ENCODE results near the gene MAP2K2.

The MAP2K2 gene

DNA sequence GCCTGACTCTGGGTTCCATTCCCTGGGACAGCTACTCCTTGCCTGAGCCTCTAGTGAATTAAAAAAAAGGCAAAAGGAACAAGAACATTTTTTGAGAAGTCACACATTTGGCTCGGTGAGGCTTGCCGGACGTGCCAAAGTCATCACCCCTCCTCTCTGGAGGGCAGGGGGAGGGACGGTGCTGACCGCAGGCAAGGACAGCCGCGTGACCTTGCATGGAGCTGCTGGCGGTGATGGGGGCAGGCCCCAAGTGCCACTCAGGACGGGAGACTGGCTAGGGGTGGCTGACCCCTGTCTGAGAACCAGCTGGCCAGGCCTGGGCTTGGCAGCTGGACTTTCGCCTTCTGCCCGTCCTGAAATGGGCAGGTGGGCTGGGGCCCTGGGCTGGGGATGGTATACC lies 26.4 kb downstream of the MAP2K2 start:
- no peak overlapping the region for H3K4me3 ChIP-seq (ENCODE audit: low read depth, low read length)
- no peak for DNase-seq (ENCODE audit: low read depth)
- TF ChIP-seq, protein P1, sequence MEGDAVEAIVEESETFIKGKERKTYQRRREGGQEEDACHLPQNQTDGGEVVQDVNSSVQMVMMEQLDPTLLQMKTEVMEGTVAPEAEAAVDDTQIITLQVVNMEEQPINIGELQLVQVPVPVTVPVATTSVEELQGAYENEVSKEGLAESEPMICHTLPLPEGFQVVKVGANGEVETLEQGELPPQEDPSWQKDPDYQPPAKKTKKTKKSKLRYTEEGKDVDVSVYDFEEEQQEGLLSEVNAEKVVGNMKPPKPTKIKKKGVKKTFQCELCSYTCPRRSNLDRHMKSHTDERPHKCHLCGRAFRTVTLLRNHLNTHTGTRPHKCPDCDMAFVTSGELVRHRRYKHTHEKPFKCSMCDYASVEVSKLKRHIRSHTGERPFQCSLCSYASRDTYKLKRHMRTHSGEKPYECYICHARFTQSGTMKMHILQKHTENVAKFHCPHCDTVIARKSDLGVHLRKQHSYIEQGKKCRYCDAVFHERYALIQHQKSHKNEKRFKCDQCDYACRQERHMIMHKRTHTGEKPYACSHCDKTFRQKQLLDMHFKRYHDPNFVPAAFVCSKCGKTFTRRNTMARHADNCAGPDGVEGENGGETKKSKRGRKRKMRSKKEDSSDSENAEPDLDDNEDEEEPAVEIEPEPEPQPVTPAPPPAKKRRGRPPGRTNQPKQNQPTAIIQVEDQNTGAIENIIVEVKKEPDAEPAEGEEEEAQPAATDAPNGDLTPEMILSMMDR (conservative IDR thresholded peaks at IDR 0.05; ENCODE audit: low read depth, low read length), result no peak

DNA sequence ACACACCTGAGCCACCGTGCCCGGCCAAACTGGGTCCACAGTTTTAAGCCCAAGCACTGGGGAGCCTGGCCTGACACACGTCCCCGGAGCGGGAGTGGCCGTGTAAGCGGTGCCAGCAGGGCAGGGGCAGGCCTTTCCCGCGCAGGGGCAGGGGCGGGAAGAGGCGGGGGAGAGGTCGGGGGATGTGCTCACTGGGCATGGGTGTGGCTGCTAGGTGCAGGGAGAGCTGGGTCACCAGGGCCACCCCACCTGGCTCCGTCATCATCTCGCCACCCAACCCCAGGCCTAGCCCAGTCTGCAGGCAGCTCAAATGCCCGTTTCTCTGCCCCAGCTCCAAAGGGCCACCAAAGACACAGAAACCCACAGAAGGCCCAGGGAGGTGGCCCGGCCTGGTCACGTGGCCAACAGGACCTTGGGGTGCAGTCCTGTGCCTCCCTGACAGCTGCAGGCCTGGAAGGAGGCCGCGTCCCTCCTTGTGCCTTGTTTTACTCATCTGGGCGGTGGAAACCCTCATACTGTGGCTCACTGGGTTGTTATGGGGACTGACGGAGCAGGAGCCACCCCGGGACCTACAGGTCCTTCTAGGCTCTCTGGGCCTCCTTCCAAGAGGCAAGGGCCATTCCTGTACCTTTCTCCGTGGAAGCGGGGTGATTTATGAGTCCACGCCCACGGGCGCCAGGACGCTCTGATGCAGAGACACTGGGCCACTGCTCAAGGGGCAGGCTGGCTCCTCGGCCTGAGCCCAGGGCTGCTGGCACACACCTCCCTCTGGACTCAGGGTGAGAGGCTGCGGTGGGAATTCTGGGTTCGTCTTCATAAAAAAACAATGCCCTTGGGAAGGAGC lies 27.7 kb downstream of the MAP2K2 start:
- TF ChIP-seq, protein P1 (conservative IDR thresholded peaks at IDR 0.05; ENCODE audit: low read depth, low read length), result no peak
- no peak for DNase-seq (ENCODE audit: low read depth)

DNA sequence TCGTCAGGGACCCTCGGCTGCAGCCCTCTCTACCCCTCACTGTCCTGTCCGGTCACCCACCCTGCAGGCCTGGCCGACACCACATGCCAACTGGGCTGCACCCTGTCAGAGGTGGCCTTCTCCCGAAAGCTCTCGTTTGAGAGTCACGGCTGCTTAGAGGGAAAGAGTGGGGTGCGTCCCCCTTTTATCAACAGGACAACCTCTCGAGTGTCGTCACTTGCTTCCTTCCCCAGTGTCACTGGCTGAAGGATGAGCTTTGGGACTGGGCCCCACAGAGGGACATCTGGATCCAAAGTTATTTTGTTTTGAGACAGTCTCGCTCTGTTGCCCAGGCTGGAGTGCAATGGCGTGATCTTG lies 28.5 kb downstream of the MAP2K2 start:
- H3K4me3 ChIP-seq (ENCODE audit: low read depth, low read length), result no peak overlapping the region
- TF ChIP-seq, protein P1 (conservative IDR thresholded peaks at IDR 0.05; ENCODE audit: low read depth, low read length), result no peak
- DNase-seq (ENCODE audit: low read depth), result no peak

More for the DNA sequence above, 27.7 kb downstream of the MAP2K2 start:
- no peak overlapping the region for H3K4me3 ChIP-seq (ENCODE audit: low read depth, low read length)

DNA sequence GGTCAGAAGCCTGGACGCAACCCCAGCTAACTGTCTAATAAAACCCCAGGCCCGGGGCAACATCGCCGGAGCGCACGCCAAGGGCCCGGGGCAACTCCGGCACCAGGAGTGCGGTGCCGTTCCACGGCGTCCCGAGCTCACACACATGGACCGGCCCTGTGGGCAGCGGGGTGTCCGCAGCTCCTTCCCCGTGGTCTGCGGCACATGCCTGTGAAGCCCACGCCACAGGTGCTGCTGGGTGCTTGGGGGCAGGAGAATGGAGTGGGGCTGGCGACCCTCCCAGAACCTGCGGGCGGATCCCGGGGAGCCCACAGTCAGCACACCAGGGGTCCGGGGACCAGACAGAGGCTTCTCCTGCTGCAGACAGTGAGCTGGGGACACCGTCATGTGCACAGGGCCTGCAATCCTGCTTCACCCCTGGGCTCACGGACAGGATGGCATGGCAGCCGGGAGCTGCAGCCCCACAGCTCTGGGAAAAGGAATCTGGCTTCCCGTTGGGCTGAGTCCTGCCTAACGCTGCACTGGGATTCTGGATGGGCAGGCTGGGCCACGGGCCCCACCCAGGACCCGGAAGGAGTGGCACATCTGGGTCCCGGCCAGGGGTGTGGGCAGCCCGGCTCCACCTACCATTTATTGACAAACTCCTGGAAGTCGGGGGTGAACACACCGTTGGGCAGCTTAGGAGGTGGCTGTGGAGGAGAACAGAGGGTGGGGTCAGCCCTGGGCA lies 29.0 kb downstream of the MAP2K2 start:
- no peak for DNase-seq (ENCODE audit: low read depth)
- H3K4me3 ChIP-seq (ENCODE audit: low read depth, low read length), result no peak overlapping the region
- TF ChIP-seq, protein P1 (conservative IDR thresholded peaks at IDR 0.05; ENCODE audit: low read depth, low read length), result no peak

DNA sequence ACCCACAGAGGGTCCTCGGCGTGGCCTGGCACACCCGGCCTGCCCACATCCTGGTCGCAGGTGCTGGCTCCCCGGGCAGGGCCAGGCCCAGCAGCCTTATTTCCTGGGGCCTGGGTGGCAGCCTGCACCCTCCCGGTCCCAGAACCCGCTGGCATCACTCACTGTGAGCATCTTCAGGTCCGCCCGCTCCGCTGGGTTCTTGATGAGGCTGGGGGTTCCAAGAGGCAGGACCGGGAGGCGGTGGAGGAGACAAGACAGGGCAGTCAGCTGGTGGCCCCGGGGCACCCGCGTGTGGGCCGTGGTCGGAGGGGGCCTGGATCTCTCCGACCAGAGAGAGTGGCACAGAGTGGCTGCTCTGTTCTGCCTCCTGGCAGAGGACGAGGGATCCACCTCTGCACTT lies 29.6 kb downstream of the MAP2K2 start:
- TF ChIP-seq, protein P1 (conservative IDR thresholded peaks at IDR 0.05; ENCODE audit: low read depth, low read length), result no peak
- no peak overlapping the region for H3K4me3 ChIP-seq (ENCODE audit: low read depth, low read length)
- no peak for DNase-seq (ENCODE audit: low read depth)

DNA sequence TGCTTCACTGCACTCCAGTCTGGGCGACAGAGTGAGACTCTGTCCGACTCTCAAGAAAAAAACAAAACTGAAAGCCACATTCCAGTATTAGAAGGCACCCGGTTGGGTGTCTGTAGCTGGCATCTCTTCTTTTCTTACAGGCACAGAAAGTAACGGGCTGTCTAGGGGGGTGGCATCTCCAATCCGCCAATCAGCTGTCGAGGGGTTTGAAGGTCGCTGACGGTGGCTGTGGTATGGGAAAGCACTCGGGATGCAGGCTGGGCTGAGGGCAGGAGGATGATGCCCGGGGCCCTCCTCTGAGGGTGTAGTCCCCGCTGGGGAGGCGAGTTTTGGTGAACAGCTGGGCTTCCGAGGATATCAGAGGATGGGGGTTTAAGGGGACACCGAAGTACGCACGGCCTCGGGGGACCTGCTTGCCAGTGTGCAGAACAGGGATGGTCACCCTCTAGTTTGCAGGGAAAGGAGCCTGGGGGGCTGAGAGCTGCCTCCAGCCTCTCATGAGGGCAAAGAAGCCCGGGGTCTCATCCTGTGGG lies 30.2 kb downstream of the MAP2K2 start:
- TF ChIP-seq, protein P1 (conservative IDR thresholded peaks at IDR 0.05; ENCODE audit: low read depth, low read length), result no peak
- H3K4me3 ChIP-seq (ENCODE audit: low read depth, low read length), result no peak overlapping the region
- DNase-seq (ENCODE audit: low read depth), result no peak

All from choroid plexus epithelial cell (primary cell).